ENCODE measurements around the gene KRT32. TPM values are rescaled to one million over a fixed set of nuclear protein-coding genes. Genes with fewer than 3 reads are reported as not detected.

KRT32 gene
- total and polyA plus RNA-seq, 4 donors, result not detected

GRCh38 chr17:41489531-41489930 is 22.3 kb upstream of the KRT32 start, which contains the start of gene KRT36:
Gene KRT36, minus strand, starts transcription at chr17:41489910. Its CDS starts 46 bp downstream, at chr17:41489864.
- DNase-seq (no peak), ATAC-seq (ENCODE audit: insufficient read depth, low FRiP score) (no peak)
- H3K4me1 ChIP-seq (ENCODE audit: control insufficient read depth in 5 of 5, insufficient read depth in 5 of 5, low read length in 5 of 5), result peaks cover 0 to 9% (median 5%) of the 10 kb centered on the region in 5 donors
- no peaks in the 10 kb centered on the region for H3K27me3 ChIP-seq (ENCODE audit: control insufficient read depth in 3 of 3, insufficient read depth in 3 of 3, low read length in 2 of 3)
- 90 to 94% methylated on average over 12 of the region's 12 CpGs for WGBS, 2 donors
- H3K9ac ChIP-seq (ENCODE audit: insufficient read depth in 1 of 2, low read length in 2 of 2), result no peak within 1 kb of the TSS
- H3K4me3 ChIP-seq, result no peak within 1 kb of the TSS
- no peak for TF ChIP-seq CTCF (IDR thresholded peaks at IDR 0.05; ENCODE audit: control extremely low read depth, extremely low read depth)
- no peak within 1 kb of the TSS for H3K27ac ChIP-seq (ENCODE audit: low read depth in 1 of 2, low read length in 1 of 2)
- H3K9me3 ChIP-seq (ENCODE audit: control insufficient read depth in 4 of 4, insufficient read depth in 3 of 4, low read length in 3 of 4), result no peaks in the 10 kb centered on the region
- no peaks in the 10 kb centered on the region for H3K36me3 ChIP-seq (ENCODE audit: control insufficient read depth in 4 of 4, insufficient read depth in 4 of 4, low read length in 4 of 4)

DNA sequence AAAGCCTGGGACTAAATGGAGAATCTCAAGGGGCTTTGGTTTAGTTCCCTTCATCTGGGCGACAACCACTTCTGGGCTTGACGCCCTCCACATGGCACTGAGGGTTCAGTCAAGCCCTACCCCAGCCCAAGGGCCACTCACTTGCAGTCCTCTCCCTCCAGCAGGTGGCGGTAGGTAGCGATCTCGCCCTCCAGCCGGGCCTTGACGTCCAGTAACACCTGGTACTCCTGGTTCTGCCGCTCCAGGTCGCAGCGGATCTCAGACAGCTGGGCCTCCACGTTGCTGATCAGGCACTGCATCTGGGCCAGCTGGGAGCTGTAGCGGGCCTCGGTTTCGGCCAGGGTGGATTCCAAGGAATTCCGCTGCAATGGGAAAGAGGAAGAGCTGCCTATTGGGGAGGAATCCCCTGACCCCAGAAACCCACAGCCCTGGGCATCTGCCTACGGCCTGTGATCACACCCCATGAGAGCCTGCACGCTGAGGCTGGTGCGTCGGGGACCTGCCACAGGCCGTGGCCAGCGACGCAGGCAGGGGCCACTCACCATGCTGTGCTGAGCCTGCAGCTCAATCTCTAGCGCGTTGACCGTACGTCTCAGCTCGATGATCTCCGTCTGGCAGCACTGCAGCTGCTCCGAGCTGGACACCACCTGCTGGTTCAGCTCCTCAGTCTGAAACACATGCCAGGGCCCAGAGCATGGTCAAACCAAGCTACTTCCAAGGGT is 19.8 kb upstream of the KRT32 start:
- DNase-seq, result no peak
- H3K9me3 ChIP-seq (ENCODE audit: control insufficient read depth in 4 of 4, insufficient read depth in 3 of 4, low read length in 3 of 4), result no peaks in the 10 kb centered on the region
- H3K9ac ChIP-seq (ENCODE audit: insufficient read depth in 1 of 2, low read length in 2 of 2), result no peak overlapping the region
- ATAC-seq (ENCODE audit: insufficient read depth, low FRiP score), result no peak
- TF ChIP-seq CTCF (IDR thresholded peaks at IDR 0.05; ENCODE audit: control extremely low read depth, extremely low read depth), result no peak
- no peak overlapping the region for H3K27ac ChIP-seq (ENCODE audit: low read depth in 1 of 2, low read length in 1 of 2)
- 60 to 64% methylated on average over 29 of the region's 29 CpGs for WGBS, 2 donors
- H3K4me1 ChIP-seq (ENCODE audit: control insufficient read depth in 5 of 5, insufficient read depth in 5 of 5, low read length in 5 of 5), result no peaks in the 10 kb centered on the region
- H3K36me3 ChIP-seq (ENCODE audit: control insufficient read depth in 4 of 4, insufficient read depth in 4 of 4, low read length in 4 of 4), result no peaks in the 10 kb centered on the region
- H3K4me3 ChIP-seq, result no peak overlapping the region
- H3K27me3 ChIP-seq (ENCODE audit: control insufficient read depth in 3 of 3, insufficient read depth in 3 of 3, low read length in 2 of 3), result no peaks in the 10 kb centered on the region

GRCh38 chr17:41486316-41486715 is 19.1 kb upstream of the KRT32 start:
- Histone ChIP-seq H3K27ac (ENCODE audit: low read depth in 1 of 2, low read length in 1 of 2) (no peak overlapping the region), H3K4me3 (no peak overlapping the region), H3K9me3 (ENCODE audit: control insufficient read depth in 4 of 4, insufficient read depth in 3 of 4, low read length in 3 of 4) (no peaks in the 10 kb centered on the region), H3K27me3 (ENCODE audit: control insufficient read depth in 3 of 3, insufficient read depth in 3 of 3, low read length in 2 of 3) (no peaks in the 10 kb centered on the region), H3K4me1 (ENCODE audit: control insufficient read depth in 5 of 5, insufficient read depth in 5 of 5, low read length in 5 of 5) (no peaks in the 10 kb centered on the region), H3K9ac (ENCODE audit: insufficient read depth in 1 of 2, low read length in 2 of 2) (no peak overlapping the region), H3K36me3 (ENCODE audit: control insufficient read depth in 4 of 4, insufficient read depth in 4 of 4, low read length in 4 of 4) (no peaks in the 10 kb centered on the region)
- ATAC-seq (ENCODE audit: insufficient read depth, low FRiP score) (no peak), DNase-seq (no peak)
- WGBS, 2 donors, result 91 to 94% methylated on average over 13 of the region's 13 CpGs
- TF ChIP-seq CTCF (IDR thresholded peaks at IDR 0.05; ENCODE audit: control extremely low read depth, extremely low read depth), result no peak
